CD4-positive, alpha-beta T cell treated with Interleukin-6 for 4 hours (primary cell): ENCODE measurements around the gene CCDC134.
A peak's percentile ranks its signal among the peaks of the same experiment; 100 is the strongest.

Experiments used
- DNase-seq: peaks from one replicate; pipeline ENCODE4 v3.0.0-alpha.2; 2020; ENCODE audit warnings: mixed read lengths

CCDC134 gene

DNA sequence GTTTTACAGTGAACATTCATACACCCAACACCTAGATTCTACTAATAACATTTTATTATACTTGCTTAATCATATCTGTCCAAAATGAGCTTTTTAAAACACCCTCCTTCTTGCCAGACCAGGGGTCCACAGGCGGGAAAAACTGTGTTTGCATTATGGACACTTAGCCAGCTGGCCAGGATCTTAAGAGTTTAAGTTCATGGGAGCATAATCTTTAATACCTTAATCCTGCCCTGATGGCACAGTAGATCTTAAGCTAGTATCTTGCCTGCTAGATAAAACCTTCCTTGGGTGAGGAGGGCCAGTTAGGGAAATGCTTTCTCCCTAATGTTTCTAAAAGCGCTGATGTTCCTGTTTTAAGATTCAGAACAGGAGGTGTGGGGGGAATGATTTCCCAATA lies 13.1 kb upstream of the CCDC134 start:
- DNase-seq, result no peak

DNA sequence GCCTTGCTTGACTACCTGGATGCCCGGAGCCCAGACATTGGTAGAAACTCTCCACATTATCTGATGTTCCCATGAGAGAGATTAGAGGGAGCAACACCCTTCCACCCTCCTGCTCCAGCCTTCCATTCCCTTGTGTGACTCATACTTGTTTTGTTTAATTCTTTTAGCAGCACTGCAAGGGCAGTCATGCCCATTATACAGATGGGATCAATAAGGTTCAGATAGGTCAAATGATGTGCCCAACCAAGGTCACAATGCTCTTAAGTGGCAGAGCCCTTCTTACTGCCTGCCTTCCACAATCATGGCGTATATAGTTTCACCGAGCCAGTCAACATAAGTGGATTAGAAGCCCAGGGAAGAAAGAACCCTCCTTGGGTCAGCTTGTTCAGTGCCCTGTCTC lies 6.6 kb upstream of the CCDC134 start:
- DNase-seq, result no peak

DNA sequence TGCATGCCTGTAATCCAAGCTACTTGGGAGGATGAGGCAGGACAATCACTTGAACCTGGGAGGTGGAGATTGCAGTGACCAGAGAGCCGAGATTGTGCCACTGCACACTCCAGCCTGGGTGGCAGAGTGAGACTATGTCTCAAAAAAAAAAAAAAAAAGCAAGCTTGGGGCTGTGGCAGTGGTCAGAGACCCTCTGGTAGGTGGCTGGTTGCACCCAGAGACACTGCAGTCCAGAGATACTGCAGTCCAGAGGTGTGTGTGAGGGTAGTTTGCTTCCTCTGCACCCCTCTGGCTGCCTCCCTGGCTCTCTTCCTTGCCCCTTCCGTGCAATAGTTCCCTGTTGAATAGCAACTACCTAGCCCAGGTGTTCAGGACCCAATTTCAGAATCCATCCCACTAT lies 1.7 kb upstream of the CCDC134 start:
- no peak for DNase-seq

DNA sequence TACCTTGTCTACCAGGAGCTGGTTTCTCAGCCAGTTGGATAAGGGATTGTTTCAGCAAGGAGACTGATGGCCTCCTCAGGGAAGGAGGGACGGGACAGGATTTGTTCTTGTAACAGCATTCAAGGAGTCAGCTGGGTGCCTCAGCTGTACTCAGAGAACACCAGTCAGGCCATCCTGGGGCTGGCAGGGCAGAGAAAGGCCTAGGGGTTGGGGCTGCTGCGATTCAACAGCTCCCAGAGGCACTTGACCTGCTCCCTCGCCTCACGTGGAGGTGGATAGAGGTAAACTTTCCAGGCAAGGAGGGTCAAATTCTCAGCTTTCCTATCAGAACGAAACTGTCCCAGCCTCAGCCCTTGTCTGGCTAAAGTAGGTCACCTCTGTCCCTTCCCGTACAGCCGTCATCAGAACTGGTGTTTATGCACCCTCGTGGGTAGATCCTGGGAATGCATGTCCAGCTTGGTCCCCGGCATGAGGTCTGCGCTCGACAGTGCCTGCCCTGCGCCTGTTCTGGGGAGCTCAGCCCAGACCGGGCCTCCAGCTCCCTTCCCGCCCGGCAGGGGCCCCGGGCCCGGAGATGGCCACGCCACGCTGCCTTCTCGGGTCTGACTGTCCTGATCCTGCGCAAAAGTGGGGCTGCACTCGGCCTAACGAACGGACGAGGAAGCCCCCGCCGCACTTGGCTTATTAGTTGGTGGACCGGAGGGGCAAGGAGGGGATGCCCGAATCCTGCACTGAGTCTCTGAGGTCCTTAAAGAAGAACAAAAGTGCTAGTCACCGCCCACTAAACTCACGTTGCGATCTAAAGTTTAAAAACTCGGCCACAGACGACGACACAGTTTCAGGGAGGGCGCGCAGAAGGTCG lies 762 bp upstream of the CCDC134 start:
- DNase-seq, result no peak

DNA sequence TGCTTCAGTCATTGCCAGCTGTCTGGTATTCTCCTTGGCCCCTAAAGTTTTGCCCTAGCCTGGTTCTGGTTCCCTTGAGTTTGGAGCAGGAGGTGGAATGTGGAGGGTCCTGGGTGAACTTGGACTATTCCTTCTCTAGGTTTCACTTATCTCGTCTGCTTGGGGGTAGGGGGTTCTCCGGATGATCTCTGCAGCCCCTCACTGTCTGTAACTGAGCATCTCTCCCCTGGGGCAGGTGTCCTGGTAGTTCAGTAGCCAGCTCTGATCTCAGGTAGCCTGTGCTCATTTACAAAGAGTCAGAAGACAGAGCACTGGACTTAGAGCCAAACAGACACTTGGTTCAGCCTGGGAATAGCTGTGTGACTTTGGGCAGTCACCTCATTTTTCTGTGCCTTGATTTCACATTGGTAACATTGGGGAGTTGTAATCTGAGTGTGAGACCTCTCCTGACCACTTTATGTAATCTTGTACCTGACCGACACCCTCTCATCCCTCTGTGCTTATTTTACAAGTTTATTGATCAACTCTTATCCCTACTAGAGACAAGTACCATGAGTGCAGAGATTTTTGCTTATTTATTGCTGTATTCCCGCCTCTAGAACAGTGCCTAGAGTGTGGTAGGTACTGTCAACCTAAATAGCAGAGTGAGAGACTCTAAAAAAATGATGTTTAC lies 804 bp downstream of the CCDC134 start:
- DNase-seq, result no peak

DNA sequence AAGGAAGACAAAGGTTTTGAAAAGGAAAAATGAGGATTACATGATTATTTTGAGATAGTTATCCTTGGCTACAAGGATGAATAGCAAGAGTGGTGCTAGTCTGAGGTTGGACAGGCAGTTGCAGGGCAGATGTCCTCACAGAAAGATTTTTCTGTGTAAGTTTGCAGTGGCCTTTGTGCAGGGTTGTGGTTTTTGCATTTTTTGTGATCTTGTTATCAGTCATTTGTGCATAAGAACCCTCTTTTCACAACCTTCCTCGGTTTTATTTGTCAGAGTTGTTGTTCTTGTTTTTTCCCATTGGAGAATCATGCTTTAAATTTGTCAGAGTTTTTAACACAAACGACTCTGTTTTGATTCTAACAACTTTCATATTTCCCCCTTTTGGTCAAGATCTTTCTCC lies 1.4 kb downstream of the CCDC134 start:
- DNase-seq, result no peak

DNA sequence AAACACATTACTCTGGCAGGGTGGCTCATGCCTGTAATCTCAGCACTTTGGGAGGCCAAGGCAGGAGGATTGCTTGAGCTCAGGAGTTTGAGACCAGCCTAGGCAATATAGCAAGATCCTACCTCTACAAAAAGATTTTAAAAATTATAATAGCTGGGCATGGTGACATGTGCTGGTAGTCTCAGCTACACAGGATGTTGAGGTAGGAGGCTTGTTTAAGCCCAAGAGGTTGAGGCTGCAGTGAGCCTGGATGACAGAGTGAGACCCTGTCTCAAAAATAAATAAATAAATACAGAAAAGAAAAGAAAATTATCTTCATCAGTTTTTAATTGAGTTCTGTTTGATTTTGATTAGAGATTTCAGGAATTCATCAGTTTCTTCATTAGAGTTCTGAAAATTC lies 5.2 kb downstream of the CCDC134 start:
- DNase-seq, result no peak

DNA sequence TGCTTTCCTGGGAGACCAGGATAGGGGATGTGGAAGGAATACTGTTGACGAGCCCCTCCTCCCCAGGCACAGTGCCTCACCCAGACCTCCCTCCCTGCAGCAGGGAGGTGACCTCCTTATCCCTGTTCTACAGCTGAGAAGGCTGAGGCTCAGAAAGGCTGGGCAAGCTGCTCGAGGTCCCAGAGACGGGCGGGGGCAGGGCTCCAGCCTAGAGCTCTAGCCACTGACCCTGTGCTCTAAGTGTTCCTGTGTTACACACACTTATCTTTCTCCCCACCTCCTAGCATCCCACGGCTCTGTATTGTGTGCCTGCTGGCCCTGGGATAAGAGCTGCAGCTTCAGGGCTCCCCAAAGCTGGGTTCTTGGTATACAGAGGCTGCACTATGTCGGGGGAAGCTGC lies 7.9 kb downstream of the CCDC134 start:
- no peak for DNase-seq

DNA sequence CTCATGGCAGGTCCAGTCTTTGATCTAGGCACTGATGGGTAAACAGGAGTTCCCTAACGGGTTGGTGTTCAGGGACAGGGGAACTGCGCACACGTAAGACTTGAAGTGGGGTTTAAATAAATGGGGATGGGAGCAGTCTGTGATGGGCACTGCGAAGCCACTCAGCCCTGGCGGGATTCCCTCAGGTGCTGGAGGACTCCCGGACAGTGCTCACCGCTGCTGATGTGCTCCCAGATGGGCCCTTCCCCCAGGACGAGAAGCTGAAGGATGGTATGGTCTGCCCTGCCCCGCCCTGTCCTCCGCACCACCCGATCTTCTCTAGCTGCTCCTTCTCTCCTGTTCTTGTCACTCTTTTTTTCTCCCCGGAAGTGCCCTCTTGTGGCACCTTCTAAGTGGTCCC lies 9.5 kb downstream of the CCDC134 start:
- no peak for DNase-seq

DNA sequence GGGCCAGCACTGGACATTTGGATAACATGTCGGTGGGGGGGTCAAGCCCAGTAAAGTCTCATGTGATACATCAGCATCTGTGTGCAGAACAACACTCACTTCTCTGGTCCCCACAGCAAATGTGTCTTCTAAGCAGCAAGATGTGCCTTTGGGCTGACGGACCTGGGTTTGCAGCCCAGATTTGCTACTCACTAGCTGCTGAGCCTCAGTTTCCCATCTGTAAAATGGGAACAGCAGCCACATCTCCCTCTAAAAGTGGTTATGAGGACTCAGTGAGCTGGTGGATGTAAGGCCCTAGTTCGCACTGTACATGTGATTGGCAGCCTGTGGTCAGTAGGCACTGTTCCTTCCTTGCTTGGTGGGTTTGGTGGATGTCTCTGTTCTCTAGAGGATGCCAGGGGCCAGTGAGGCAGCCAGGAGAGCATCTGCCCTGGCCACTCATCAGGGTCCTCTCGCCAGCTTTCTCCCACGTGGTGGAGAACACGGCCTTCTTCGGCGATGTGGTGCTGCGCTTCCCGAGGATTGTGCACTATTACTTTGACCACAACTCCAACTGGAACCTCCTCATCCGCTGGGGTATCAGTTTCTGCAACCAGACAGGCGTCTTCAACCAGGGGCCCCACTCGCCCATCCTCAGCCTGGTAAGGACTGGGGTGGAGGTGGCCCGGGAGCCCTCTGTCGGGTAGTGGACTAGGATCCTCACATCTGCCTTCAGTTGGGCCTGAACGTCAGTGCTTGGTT lies 12.5 kb downstream of the CCDC134 start:
- no peak for DNase-seq

DNA sequence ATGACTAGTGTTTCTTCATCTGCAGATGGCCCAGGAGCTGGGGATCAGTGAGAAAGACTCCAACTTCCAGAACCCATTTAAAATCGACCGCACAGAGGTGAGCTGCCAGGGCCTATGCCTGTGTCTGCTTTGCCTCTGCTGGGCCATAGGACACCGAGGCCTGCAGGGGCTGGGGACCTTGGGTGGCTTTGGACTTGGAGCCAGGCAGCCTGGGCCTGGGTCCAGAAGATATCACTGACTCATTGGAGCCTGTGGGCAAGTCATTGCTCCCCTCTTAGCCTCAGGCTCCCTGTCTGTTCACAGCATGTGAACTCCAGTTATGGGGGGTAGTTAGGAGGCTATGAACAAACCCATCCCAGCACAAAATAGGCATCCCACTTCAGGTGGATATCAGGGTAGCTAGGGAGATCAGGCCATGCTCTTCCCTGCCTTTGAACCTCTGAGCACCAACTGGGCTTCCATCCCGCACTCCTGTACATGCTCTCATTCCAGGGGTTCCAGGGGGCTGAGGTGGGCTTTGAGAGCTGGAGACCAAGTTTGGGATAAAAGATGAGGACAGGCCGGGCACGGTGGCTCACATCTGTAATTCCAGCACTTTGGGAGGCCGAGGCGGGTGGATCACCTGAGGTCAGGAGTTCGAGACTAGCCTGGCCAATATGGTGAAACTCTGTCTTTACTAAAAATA lies 13.4 kb downstream of the CCDC134 start:
- no peak for DNase-seq

DNA sequence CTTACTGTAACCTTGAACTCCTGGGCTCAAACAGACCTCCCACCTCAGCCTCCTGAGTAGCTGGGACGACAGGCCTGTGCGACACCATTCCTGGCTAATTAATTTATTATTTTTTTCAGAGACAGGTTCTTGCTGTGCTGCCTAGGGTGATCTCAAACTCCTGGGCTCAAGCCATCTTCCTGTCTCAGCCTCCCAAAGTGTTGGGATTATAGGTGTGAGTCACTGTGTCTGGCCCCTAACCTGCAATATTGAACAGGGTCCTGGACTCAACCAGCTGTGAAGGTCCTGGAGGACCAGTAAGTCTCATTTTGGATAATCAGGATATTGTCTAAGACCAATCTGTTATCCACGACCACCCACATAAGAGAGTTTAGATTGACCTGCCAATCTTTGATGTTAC lies 15.2 kb downstream of the CCDC134 start:
- no peak for DNase-seq

DNA sequence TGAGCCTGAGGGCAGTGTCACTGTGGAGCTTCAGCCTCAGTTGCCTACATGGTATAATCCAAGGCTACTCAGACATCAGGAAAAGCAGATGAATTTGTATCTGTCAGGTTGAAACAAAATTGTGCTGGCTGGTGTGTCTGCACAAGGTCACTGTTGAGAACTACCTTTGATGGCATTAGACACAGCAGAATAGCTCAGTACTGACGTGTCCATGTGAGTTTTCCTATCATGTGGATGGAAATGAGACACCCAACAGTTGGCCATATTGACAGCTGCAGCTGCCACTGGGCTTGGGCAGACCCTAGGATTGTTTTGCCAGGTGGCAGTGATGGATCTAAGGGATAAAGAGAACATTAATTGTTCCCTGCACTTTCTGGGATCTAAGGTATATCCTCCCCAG lies 15.8 kb downstream of the CCDC134 start:
- no peak for DNase-seq

DNA sequence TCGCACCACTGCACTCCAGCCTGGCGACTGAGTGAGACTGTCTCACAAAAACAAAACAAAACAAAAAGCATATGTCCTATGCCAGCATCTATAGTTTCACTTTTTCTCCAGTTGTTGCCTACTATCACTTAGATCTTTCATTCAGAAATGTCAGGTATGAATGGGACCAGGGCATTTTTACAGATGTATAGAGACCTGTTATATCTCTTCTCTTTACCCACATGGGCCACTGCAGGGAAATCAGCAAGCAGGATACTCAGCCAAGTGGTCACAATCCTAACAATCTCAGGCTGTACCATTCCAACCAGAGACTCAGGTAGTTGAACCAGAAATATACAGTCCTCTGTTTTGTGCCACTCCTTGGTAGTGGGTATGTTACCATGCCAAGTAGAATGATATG lies 16.4 kb downstream of the CCDC134 start:
- DNase-seq, result no peak

DNA sequence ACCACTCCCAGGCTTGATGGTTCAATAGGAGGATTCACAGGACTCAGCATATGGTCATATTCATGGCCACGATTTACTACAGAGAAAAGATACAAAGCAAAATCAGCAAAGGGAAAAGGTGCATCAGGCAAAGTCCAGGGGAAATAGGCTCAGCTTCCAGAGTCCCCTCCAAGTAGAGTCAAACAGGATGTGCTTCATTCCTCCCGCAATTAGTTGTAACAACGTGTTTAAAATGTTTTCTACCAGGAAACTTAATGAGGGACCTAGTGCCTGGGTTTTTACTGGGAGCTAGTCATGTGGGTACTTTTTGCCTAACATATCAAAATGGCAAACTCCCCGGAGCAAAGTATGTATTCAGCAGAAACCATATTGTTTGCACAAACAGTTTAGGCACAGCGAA lies 17.5 kb downstream of the CCDC134 start:
- no peak for DNase-seq

DNA sequence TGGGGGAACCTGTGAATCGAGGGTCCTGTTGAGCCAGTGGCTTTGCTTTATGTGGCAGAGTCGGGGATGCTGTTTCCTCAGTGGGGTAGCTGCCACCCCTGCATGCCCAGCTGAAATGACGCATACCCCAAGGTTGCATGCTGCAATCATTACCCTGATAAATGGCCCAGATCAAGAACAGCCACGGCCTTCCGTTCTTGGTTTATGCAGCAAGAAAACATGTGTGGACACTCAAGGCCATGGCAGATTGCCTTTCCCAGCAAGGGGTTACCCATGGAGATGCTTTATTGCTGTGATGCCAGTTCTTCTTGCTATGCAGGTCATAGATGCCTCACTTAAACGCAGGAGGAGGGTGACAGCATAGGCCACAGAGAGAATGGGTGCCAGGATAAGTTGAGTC lies 18.1 kb downstream of the CCDC134 start:
- DNase-seq, result no peak

DNA sequence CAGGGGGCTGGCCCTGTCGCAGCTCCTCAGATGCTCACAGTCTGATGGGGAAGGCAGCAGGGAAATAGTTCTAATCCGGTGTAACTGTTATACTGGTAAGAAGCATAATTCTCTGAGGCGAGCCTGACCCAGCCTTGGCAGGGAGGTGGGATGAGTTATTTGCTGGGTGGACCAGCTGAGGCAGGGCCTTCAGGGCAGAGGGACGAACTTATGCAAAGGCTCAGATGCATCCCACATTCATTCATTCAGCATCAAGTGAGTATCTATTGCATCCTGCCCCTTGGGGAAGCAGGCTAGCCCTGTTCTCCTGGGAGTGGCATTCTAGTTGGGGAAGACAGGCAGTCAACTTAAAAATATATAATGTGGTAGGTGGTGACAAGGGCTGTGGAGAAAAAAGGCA lies 18.8 kb downstream of the CCDC134 start:
- no peak for DNase-seq

DNA sequence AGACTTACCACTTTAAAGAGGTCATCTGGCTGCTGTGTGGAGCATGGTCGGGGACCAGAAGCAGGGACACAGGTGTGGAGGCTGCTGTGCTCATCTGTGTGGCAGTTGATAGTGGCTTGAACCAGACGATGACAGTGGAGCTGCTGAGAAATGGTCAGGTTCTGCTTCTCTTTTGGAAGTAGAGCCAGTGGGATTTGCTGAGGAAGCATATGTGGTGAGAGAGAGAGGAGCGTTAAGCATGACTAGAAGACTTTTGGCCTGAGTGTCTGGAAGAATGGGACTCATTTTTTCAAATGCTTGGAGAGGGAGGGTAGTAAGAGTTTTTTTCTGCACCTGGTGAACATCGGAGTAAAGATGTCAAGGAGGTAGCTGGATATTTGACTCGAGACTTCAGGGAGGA lies 20.0 kb downstream of the CCDC134 start:
- no peak for DNase-seq

DNA sequence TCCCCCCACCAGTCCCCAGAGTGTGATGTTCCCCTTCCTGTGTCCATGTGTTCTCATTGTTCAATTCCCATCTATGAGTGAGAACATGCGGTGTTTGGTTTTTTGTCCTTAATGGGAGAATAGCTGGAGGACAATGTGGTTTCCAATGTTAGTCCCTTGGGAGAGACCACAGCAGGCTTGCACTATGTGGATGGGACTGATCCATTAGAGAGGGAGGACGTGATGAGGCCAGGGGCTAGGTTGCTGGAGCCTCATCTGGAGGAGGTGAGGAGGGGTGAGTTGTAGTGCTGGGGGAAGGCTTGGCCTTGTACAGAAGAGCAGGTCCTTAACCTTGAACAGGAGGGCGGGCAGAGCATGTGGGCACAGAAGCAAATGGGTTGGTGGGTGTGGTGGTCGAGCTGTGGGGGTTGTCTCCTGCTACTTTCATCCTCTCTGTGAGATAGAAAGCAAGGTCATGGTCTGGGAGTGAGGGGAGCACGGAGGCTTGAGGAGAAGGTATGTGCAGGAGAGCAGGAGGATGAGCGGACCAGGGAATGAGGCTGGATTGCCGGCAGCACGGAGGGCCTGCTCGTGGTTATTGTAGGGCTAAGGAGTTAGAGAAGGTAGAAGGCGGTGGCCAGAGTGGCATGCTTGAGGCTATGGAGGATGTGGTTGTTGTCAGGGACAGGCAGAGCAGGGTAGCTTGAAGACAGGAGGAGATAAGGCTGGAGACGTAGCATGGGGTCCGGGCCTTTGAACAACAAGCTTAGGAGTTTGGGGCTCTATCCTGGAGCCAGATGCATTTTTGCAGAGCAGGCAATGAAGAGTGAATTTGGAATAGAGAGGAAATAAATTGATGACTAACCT lies 21.2 kb downstream of the CCDC134 start:
- no peak for DNase-seq

DNA sequence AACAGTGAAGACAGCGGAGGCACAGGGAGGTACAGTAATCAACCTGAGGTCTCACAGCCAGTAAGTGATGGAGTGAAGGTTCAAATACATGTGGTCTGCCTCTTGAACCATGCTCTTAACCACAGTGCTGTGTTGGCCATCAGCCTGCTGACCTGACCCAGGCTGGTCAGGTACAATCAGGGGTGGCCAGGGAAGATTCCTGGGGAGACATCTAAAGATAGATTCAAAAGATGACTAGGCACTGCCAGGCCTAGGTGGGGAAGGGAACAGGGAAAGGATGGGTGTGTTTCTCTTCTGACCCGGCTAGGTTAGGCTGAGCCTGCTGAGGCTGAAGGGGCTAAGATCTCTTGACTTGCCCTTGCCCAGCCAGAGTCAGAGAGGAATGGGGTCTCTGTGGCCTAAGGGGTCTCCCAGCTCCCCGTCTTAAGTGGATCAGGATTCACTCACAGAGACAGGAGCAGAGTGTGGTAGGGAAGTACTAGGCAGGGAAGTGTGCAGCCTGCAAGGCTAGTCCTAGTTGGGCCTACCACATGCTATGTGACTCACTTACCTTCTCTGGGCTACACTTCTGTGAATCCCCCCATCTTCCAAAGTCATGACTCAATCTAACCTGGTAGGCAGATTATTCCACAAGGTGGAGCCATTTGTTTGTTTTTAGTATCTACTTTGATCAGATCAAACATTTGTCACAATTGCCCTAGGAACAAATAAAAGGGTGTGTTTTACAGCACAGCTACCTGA lies 22.0 kb downstream of the CCDC134 start:
- DNase-seq, result peak; percentile 45

DNA sequence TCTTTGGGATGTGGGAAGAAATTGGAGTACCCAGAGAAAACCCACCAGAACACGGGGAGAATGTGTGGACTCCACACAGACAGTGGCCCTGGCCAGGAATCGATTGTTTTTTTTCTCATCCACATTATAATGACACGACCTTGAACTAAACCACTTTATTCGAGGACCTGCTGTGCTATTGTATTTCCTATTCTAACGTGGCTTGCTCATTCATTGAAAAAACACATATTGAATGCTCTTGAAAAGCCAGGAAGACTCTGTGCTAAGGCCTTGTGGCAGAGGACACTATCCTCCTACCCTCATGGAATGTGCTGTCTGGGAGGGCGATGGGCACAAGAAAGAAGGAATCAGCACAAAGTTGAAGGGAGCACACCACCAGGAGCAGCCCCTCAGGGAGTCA lies 23.3 kb downstream of the CCDC134 start:
- DNase-seq, result no peak

DNA sequence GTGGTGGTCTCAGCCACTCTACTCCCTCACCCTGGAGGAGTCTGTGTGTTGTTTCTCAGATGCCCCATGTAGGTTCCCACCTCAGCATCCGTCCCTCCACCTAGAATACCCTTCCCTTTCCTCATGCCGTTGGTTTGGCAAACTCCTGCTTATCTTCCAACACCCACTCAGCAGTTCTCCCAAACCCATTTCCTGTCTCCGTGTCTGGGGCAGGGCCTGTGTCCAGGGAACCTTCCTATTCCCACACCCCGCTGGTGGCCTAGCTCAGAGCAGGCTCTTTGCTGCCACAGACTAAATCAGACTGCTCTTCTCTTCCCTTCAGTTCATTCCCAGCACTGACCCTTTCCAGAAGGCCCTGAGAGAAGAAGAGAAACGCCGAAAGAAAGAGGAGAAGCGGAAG lies 24.9 kb downstream of the CCDC134 start:
- no peak for DNase-seq
